HEK293 (cell line): ENCODE measurements around the gene PRF1.
"Not testable (repeated sequence)": the region's sequence is repeated elsewhere in the genome, so short reads cannot be mapped to it uniquely, and the experiment has no call there.

Source experiments
- CTCF ChIA-PET: fragments of 350-600 bp; formaldehyde crosslinking; extraction: SDS; loops from one replicate; lab custom pipeline; 2021; ENCODE audit warnings: antibody characterized with exemption; lab: Yijun Ruan, JAX
- POLR2A ChIA-PET: fragments of 300-600 bp; formaldehyde crosslinking; extraction: SDS; loops from one replicate; lab custom pipeline; 2020; ENCODE audit warnings: antibody characterized with exemption, inconsistent platforms; lab: Yijun Ruan, JAX
- H3K27ac ChIP-seq: fragments of 200-500 bp; sonication (Bioruptor generic); 2 replicates; pipeline ENCODE4 v1.5.1; 2014; ENCODE audit warnings: low read depth, low read length, control low read depth, inconsistent platforms; ENCODE audit errors: extremely low read depth
- H3K36me3 ChIP-seq, 2 experiments: fragments of 200-500 bp in 1 of 2; sonication (Bioruptor generic) in 1 of 2; 1 replicate in 1 of 2; 2 replicates in 1 of 2; pipeline ENCODE4 v1.5.1; 2014 to 2017; ENCODE audit warnings: inconsistent platforms in 2 of 2, low read length in 2 of 2; ENCODE audit not compliant: control insufficient read depth in 2 of 2, insufficient read depth in 1 of 2
- H3K4me1 ChIP-seq: fragments of 200-500 bp; sonication (Bioruptor generic); 2 replicates; pipeline ENCODE4 v1.5.1; 2014; ENCODE audit warnings: mild to moderate bottlenecking, low read length, inconsistent platforms; ENCODE audit not compliant: control insufficient read depth, insufficient read depth
- H3K4me3 ChIP-seq: 2 replicates; pipeline ENCODE4 v1.5.1; 2011; ENCODE audit warnings: low read depth, mild to moderate bottlenecking, control low read depth, low read length, moderate library complexity
- H3K9me3 ChIP-seq: fragments of 200-500 bp; sonication (Bioruptor generic); 2 replicates; pipeline ENCODE4 v1.5.1; 2014; ENCODE audit warnings: low read depth, low read length, inconsistent platforms; ENCODE audit not compliant: control insufficient read depth, insufficient read depth
- EGR2 ChIP-seq: fragments of 450-650 bp; formaldehyde crosslinking; IDR thresholded peaks from 2 replicates; pipeline ENCODE4 v1.5.1; 2016; ENCODE audit warnings: low read depth, missing biosample characterization, missing genetic modification characterization
- IKZF3 ChIP-seq: fragments of 450-650 bp; IDR thresholded peaks from 2 replicates; pipeline ENCODE4 v1.5.0; 2018; ENCODE audit warnings: missing biosample characterization, mild to moderate bottlenecking, missing genetic modification characterization, moderate library complexity
- KLF7 ChIP-seq: fragments of 450-650 bp; formaldehyde crosslinking; IDR thresholded peaks from 2 replicates; pipeline ENCODE4 v1.5.1; 2016; ENCODE audit warnings: missing biosample characterization, missing genetic modification characterization, borderline replicate concordance
- MZF1 ChIP-seq: fragments of 450-650 bp; formaldehyde crosslinking; IDR thresholded peaks from 2 replicates; pipeline ENCODE4 v1.5.1; 2017; ENCODE audit warnings: missing biosample characterization, missing genetic modification characterization, borderline replicate concordance
- RBAK ChIP-seq: fragments of 450-650 bp; formaldehyde crosslinking; IDR thresholded peaks from 2 replicates; pipeline ENCODE4 v1.5.1; 2016; ENCODE audit warnings: missing biosample characterization, missing genetic modification characterization
- ZNF157 ChIP-seq: fragments of 450-650 bp; formaldehyde crosslinking; IDR thresholded peaks from 2 replicates; pipeline ENCODE4 v1.5.1; 2016; ENCODE audit warnings: missing biosample characterization, missing genetic modification characterization
- ZNF19 ChIP-seq: fragments of 450-650 bp; formaldehyde crosslinking; IDR thresholded peaks from 2 replicates; pipeline ENCODE4; 2016; ENCODE audit warnings: missing biosample characterization, missing genetic modification characterization, low read depth
- ZNF416 ChIP-seq: fragments of 450-650 bp; formaldehyde crosslinking; IDR thresholded peaks from 2 replicates; pipeline ENCODE4 v1.5.1; 2016; ENCODE audit warnings: missing biosample characterization, missing genetic modification characterization
- ZNF510 ChIP-seq: fragments of 450-650 bp; formaldehyde crosslinking; IDR thresholded peaks from 2 replicates; pipeline ENCODE4 v1.5.1; 2018; ENCODE audit warnings: mild to moderate bottlenecking, missing genetic modification characterization, missing biosample characterization; ENCODE audit not compliant: insufficient replicate concordance
- ZNF529 ChIP-seq: fragments of 450-650 bp; formaldehyde crosslinking; IDR thresholded peaks from 2 replicates; pipeline ENCODE4 v1.5.1; 2017; ENCODE audit warnings: missing genetic modification characterization, missing biosample characterization; ENCODE audit not compliant: insufficient replicate concordance
- ZNF701 ChIP-seq: fragments of 450-650 bp; formaldehyde crosslinking; IDR thresholded peaks from 2 replicates; pipeline ENCODE4 v1.5.1; 2016; ENCODE audit warnings: missing biosample characterization, missing genetic modification characterization
- ZXDB ChIP-seq: fragments of 450-650 bp; formaldehyde crosslinking; IDR thresholded peaks from 2 replicates; pipeline ENCODE4 v1.5.1; 2016; ENCODE audit warnings: missing biosample characterization, missing genetic modification characterization
- TF ChIP-seq, protein P1 (sequence below): fragments of 450-650 bp; formaldehyde crosslinking; IDR thresholded peaks from 2 replicates; pipeline ENCODE4 v1.5.1; 2016; ENCODE audit warnings: missing biosample characterization, missing genetic modification characterization
- TF ChIP-seq, protein P2 (sequence below): fragments of 450-650 bp; formaldehyde crosslinking; IDR thresholded peaks from 2 replicates; pipeline ENCODE4 v1.5.1; 2016; ENCODE audit warnings: missing biosample characterization, missing genetic modification characterization
- TF ChIP-seq, protein P3 (sequence below): fragments of 450-650 bp; formaldehyde crosslinking; IDR thresholded peaks from 2 replicates; pipeline ENCODE4 v1.5.1; 2016; ENCODE audit warnings: missing biosample characterization, missing genetic modification characterization, low read depth
- TF ChIP-seq, protein P4 (sequence below): fragments of 450-650 bp; formaldehyde crosslinking; optimal IDR thresholded peaks from 2 replicates; pipeline ENCODE3; 2016; ENCODE audit warnings: missing biosample characterization, mild to moderate bottlenecking, missing genetic modification characterization
- TF ChIP-seq, protein P5 (sequence below): fragments of 450-650 bp; formaldehyde crosslinking; IDR thresholded peaks from 2 replicates; pipeline ENCODE4 v1.5.1; 2017; ENCODE audit warnings: missing biosample characterization, missing genetic modification characterization
- TF ChIP-seq, protein P6 (sequence below): fragments of 450-650 bp; IDR thresholded peaks from 2 replicates; pipeline ENCODE4 v1.5.1; 2018; ENCODE audit warnings: missing biosample characterization, mild to moderate bottlenecking, missing genetic modification characterization

Gene PRF1

DNA sequence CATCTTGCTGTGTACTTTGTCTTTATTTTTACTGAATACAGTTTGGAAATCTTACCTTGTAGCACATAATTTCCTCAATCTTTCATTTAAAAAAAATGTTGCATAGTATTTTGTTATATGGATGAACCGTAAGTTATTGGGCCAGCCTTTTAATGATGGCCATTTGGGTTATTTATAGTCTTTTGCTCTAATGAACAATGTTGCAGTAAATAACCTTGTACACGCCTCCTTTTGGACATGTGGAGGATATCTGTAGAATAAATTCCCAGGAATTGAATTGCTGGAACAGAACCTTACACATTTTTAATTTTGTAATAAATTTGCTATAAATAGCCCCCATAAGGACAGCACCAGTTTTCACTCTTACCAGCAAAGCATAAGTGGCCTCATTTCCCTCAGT lies 12.7 kb upstream of the PRF1 start:
- no peaks in the 10 kb centered on the region for H3K36me3 ChIP-seq
- POLR2A ChIA-PET = no interaction called here
- no peaks in the 10 kb centered on the region for H3K4me1 ChIP-seq
- no peaks in the 10 kb centered on the region; the same call in 1 of the 2 replicates for H3K9me3 ChIP-seq
- no peak for TF ChIP-seq KLF7 (tag by site-specific recombination)
- no peak for TF ChIP-seq ZNF510
- no peak for TF ChIP-seq ZNF19 (tag by site-specific recombination)
- TF ChIP-seq IKZF3 (tag by site-specific recombination) = no peak
- TF ChIP-seq, protein P1, sequence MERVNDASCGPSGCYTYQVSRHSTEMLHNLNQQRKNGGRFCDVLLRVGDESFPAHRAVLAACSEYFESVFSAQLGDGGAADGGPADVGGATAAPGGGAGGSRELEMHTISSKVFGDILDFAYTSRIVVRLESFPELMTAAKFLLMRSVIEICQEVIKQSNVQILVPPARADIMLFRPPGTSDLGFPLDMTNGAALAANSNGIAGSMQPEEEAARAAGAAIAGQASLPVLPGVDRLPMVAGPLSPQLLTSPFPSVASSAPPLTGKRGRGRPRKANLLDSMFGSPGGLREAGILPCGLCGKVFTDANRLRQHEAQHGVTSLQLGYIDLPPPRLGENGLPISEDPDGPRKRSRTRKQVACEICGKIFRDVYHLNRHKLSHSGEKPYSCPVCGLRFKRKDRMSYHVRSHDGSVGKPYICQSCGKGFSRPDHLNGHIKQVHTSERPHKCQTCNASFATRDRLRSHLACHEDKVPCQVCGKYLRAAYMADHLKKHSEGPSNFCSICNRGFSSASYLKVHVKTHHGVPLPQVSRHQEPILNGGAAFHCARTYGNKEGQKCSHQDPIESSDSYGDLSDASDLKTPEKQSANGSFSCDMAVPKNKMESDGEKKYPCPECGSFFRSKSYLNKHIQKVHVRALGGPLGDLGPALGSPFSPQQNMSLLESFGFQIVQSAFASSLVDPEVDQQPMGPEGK = no peak
- TF ChIP-seq ZXDB (tag by site-specific recombination) = no peak
- no peak for TF ChIP-seq RBAK (tag by site-specific recombination)
- TF ChIP-seq, protein P2, sequence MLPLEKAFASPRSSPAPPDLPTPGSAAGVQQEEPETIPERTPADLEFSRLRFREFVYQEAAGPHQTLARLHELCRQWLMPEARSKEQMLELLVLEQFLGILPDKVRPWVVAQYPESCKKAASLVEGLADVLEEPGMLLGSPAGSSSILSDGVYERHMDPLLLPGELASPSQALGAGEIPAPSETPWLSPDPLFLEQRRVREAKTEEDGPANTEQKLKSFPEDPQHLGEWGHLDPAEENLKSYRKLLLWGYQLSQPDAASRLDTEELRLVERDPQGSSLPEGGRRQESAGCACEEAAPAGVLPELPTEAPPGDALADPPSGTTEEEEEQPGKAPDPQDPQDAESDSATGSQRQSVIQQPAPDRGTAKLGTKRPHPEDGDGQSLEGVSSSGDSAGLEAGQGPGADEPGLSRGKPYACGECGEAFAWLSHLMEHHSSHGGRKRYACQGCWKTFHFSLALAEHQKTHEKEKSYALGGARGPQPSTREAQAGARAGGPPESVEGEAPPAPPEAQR (tag by site-specific recombination) = no peak
- TF ChIP-seq ZNF701 (tag by site-specific recombination) = no peak
- TF ChIP-seq, all 188 proteins: peak for 0
- CTCF ChIA-PET = interaction anchor here (0.7 kb wide), 1 partner anchor 28 kb away, joined by 5 read pairs; no protein-coding TSS in a partner anchor
- no peak overlapping the region for H3K27ac ChIP-seq
- no peak overlapping the region for H3K4me3 ChIP-seq

DNA sequence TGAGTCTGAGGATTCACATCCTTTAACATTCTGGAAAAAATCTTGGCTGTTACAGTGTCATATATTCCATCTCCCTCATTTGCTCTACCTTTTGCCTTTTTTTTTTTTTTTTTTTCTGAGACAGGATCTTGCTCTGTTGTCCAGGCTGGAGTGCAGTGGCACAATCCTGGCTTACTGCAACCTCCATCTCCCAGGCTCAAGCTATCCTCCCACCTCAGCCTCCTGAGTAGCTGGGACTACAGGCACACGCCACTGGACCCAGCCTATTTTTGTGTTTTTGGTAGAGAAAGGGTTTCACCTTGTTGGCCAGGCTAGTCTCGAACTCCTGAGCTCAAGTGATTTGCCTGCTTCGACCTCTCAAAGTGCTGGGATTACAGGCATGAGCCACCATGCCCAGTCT lies 11.8 kb upstream of the PRF1 start:
- H3K9me3 ChIP-seq, H3K4me1 ChIP-seq, H3K4me3 ChIP-seq, H3K27ac ChIP-seq, H3K36me3 ChIP-seq, POLR2A ChIA-PET: not testable (repeated sequence)
- CTCF ChIA-PET = interaction anchor here (0.7 kb wide), 1 partner anchor 62 kb away, joined by 3 read pairs; no protein-coding TSS in a partner anchor

DNA sequence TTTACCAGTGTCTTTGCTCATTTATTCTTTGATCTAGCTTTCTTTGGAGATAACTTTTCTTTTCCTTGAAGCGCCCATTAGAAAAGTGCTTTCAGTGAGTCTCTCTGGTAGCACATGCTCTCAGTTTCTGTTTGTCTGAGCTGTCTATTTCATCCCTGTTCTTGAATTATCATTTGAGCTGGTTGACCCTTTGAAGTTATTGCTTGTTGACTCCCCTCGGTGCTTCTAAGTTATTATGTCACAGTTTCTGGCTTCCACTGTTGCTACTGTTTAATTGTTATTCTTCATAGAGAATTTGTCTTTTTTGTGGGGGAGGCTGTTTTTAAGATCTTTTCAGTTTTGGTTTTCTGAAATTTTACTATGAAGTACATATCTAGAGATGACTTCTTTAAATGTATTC lies 11.4 kb upstream of the PRF1 start:
- ChIA-PET CTCF (interaction anchor here (0.7 kb wide), 1 partner anchor 63 kb away, joined by 3 read pairs; no protein-coding TSS in a partner anchor), POLR2A (no interaction called here)
- Histone ChIP-seq H3K4me3 (no peak overlapping the region), H3K9me3 (no peaks in the 10 kb centered on the region; the same call in 1 of the 2 replicates), H3K36me3 (no peaks in the 10 kb centered on the region), H3K4me1 (no peaks in the 10 kb centered on the region), H3K27ac (no peak overlapping the region)
- TF ChIP-seq, protein P3, sequence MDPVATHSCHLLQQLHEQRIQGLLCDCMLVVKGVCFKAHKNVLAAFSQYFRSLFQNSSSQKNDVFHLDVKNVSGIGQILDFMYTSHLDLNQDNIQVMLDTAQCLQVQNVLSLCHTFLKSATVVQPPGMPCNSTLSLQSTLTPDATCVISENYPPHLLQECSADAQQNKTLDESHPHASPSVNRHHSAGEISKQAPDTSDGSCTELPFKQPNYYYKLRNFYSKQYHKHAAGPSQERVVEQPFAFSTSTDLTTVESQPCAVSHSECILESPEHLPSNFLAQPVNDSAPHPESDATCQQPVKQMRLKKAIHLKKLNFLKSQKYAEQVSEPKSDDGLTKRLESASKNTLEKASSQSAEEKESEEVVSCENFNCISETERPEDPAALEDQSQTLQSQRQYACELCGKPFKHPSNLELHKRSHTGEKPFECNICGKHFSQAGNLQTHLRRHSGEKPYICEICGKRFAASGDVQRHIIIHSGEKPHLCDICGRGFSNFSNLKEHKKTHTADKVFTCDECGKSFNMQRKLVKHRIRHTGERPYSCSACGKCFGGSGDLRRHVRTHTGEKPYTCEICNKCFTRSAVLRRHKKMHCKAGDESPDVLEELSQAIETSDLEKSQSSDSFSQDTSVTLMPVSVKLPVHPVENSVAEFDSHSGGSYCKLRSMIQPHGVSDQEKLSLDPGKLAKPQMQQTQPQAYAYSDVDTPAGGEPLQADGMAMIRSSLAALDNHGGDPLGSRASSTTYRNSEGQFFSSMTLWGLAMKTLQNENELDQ = no peak
- TF ChIP-seq, protein P4, sequence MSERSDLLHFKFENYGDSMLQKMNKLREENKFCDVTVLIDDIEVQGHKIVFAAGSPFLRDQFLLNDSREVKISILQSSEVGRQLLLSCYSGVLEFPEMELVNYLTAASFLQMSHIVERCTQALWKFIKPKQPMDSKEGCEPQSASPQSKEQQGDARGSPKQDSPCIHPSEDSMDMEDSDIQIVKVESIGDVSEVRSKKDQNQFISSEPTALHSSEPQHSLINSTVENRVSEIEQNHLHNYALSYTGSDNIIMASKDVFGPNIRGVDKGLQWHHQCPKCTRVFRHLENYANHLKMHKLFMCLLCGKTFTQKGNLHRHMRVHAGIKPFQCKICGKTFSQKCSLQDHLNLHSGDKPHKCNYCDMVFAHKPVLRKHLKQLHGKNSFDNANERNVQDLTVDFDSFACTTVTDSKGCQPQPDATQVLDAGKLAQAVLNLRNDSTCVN (tag by site-specific recombination) = no peak
- TF ChIP-seq MZF1 (tag by site-specific recombination) = no peak
- TF ChIP-seq, protein P5, sequence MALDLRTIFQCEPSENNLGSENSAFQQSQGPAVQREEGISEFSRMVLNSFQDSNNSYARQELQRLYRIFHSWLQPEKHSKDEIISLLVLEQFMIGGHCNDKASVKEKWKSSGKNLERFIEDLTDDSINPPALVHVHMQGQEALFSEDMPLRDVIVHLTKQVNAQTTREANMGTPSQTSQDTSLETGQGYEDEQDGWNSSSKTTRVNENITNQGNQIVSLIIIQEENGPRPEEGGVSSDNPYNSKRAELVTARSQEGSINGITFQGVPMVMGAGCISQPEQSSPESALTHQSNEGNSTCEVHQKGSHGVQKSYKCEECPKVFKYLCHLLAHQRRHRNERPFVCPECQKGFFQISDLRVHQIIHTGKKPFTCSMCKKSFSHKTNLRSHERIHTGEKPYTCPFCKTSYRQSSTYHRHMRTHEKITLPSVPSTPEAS (tag by site-specific recombination) = no peak
- TF ChIP-seq ZNF416 (tag by site-specific recombination) = no peak
- TF ChIP-seq ZNF529 (tag by site-specific recombination) = no peak
- TF ChIP-seq ZNF157 (tag by site-specific recombination) = no peak
- TF ChIP-seq, protein P6, sequence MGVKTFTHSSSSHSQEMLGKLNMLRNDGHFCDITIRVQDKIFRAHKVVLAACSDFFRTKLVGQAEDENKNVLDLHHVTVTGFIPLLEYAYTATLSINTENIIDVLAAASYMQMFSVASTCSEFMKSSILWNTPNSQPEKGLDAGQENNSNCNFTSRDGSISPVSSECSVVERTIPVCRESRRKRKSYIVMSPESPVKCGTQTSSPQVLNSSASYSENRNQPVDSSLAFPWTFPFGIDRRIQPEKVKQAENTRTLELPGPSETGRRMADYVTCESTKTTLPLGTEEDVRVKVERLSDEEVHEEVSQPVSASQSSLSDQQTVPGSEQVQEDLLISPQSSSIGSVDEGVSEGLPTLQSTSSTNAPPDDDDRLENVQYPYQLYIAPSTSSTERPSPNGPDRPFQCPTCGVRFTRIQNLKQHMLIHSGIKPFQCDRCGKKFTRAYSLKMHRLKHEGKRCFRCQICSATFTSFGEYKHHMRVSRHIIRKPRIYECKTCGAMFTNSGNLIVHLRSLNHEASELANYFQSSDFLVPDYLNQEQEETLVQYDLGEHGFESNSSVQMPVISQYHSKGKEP (tag by site-specific recombination) = no peak
- no peak for TF ChIP-seq EGR2
